Measurements from ENCODE around the gene CFAP77. TPM values are rescaled to one million over a fixed set of nuclear protein-coding genes. Genes with fewer than 3 reads are reported as not detected.

CFAP77 gene
- total and polyA plus RNA-seq, 9 of the 15 experiments (the other 6 are each of a cell fraction or from before 2014, with no cell fraction given) = not detected

GRCh38 chr9:132506977-132507669 lies 97.1 kb downstream of the CFAP77 start (continued):
- TF ChIP-seq, protein P1, sequence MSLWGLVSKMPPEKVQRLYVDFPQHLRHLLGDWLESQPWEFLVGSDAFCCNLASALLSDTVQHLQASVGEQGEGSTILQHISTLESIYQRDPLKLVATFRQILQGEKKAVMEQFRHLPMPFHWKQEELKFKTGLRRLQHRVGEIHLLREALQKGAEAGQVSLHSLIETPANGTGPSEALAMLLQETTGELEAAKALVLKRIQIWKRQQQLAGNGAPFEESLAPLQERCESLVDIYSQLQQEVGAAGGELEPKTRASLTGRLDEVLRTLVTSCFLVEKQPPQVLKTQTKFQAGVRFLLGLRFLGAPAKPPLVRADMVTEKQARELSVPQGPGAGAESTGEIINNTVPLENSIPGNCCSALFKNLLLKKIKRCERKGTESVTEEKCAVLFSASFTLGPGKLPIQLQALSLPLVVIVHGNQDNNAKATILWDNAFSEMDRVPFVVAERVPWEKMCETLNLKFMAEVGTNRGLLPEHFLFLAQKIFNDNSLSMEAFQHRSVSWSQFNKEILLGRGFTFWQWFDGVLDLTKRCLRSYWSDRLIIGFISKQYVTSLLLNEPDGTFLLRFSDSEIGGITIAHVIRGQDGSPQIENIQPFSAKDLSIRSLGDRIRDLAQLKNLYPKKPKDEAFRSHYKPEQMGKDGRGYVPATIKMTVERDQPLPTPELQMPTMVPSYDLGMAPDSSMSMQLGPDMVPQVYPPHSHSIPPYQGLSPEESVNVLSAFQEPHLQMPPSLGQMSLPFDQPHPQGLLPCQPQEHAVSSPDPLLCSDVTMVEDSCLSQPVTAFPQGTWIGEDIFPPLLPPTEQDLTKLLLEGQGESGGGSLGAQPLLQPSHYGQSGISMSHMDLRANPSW (CRISPR knock-in tag; IDR thresholded peaks at IDR 0.05) = no peak

DNA sequence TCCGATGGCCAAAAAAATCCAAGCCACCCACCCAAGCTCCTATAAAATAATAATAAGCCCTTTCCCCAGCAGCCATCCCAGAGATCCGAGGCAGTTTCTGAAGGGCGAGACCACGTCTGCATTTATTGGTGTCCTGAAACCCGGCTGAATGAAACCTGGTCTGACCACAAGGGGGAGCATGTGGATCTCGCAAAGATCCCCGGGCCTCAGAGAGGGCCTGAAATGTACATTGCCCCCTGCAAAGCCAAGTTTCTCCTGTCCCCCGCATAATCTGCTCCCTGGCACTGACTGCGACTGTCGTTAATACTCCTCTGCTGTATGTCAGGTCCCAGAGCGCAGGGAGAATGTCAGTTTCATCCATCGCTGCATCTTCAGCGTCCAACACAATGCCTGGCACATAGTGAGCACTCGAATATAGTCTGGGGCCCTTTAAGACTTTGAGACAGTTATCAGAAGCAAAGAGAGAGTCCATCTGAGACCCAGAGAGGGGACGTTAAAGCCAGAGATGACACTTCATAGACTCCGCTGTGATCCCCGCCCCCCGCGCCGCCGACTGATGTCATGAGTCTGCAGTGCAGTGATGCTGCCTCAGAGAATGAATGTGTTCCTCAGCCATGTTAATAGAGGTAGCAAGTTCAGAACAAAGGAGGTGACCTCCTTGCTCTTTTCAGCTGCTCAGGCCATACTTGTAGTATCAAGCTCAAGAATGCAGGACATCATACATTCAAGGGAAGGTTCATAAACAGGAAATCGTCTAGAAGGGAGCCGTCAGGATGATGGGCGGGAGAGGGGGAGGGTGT lies 97.9 kb downstream of the CFAP77 start:
- H3K27ac ChIP-seq (ENCODE audit: extremely low read depth, low read depth, low read length) = no peak overlapping the region
- no peaks in the 10 kb centered on the region for H3K9me1 ChIP-seq (ENCODE audit: control insufficient read depth, insufficient read depth, low read length)
- H3K4me3 ChIP-seq = no peak overlapping the region
- CTCF ChIA-PET (ENCODE audit: low intra/inter-chr PET ratio) = interaction anchor here (0.6 to 3.4 kb wide), 3 partner anchors 67 to 293 kb away, joined by 3 to 30 read pairs (median 6); no protein-coding TSS in a partner anchor
- in situ Hi-C loops (cut with MboI) = loop anchor here (5.0 to 10.0 kb wide), 2 partner anchors 304 to 457 kb away; no protein-coding TSS in a partner anchor
- H4K20me1 ChIP-seq (replicated peaks; ENCODE audit: control insufficient read depth, insufficient read depth, low read length) = 0 out of 2 replicates have a peak, but pooled peaks cover 13% of the 10 kb centered on the region
- intact Hi-C loops (cut with micrococcal nuclease) = loop anchor here (1.0 to 10.0 kb wide), 4 partner anchors 67 to 467 kb away; partner anchors contain the start of gene GFI1B
- H2AFZ ChIP-seq (ENCODE audit: low read depth, low read length) = no peak overlapping the region
- H3K36me3 ChIP-seq (ENCODE audit: control insufficient read depth, insufficient read depth, low read length) = no peaks in the 10 kb centered on the region
- H3K9me3 ChIP-seq (replicated peaks; ENCODE audit: control insufficient read depth, insufficient read depth, low read depth, low read length) = no peaks in the 10 kb centered on the region
- POLR2A ChIA-PET = interaction anchor here (0.7 to 1.0 kb wide), 2 partner anchors 57 to 266 kb away, joined by 3 to 4 read pairs; no protein-coding TSS in a partner anchor
- peak; percentile 79 to 87 (median 82) for DNase-seq (ENCODE audit: extremely low read depth in 1 of 4, low spot score in 3 of 4)
- peaks cover 60 to 89% of the 10 kb centered on the region in 2 experiments for H3K27me3 ChIP-seq (ENCODE audit: control insufficient read depth in 2 of 2, insufficient read depth in 2 of 2, low read length in 2 of 2)
- BruUV-seq (replicated peaks) = no TSS peak
- no peaks in the 10 kb centered on the region for H3K79me2 ChIP-seq (ENCODE audit: control insufficient read depth, insufficient read depth, low read length)
- no peak overlapping the region for H3K9ac ChIP-seq (ENCODE audit: insufficient read depth in 1 of 2, low read depth in 2 of 2, low read length in 2 of 2)
- peak; percentile 93 for ATAC-seq
- WGBS (ENCODE audit: insufficient coverage, low coverage, missing lambda C conversion rate) = 9% methylated on average over 24 of the region's 24 CpGs
- FAIRE-seq = peak; percentile 96
- peaks cover 0 to 6% of the 10 kb centered on the region in 2 experiments; a peak in 1 of 5 replicates for H3K4me1 ChIP-seq (replicated peaks in 1 of 2; ENCODE audit: control insufficient read depth in 2 of 2, insufficient read depth in 2 of 2, low read length in 2 of 2)
- no peak overlapping the region for H3K4me2 ChIP-seq (ENCODE audit: insufficient read depth, low read length)
- TF ChIP-seq, protein P2, sequence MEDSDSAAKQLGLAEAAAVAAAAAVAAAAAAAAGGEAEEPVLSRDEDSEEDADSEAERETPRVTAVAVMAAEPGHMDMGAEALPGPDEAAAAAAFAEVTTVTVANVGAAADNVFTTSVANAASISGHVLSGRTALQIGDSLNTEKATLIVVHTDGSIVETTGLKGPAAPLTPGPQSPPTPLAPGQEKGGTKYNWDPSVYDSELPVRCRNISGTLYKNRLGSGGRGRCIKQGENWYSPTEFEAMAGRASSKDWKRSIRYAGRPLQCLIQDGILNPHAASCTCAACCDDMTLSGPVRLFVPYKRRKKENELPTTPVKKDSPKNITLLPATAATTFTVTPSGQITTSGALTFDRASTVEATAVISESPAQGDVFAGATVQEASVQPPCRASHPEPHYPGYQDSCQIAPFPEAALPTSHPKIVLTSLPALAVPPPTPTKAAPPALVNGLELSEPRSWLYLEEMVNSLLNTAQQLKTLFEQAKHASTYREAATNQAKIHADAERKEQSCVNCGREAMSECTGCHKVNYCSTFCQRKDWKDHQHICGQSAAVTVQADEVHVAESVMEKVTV (CRISPR knock-in tag; IDR thresholded peaks at IDR 0.05) = peak; percentile 57; the same call in 1 of the 2 replicates
- no peak for TF ChIP-seq HES1 (IDR thresholded peaks at IDR 0.05; ENCODE audit: low read depth)
- no peak for TF ChIP-seq KDM4B (IDR thresholded peaks at IDR 0.05; ENCODE audit: borderline replicate concordance in 2 of 2, low read depth in 1 of 2)
- no peak for TF ChIP-seq GTF2F1 (IDR thresholded peaks at IDR 0.05; ENCODE audit: low read depth, low read length)
- no peak for TF ChIP-seq SIRT6 (IDR thresholded peaks at IDR 0.05; ENCODE audit: low read depth, low read length)
- no peak for TF ChIP-seq RFX5 (IDR thresholded peaks at IDR 0.05; ENCODE audit: low read depth, low read length)
- TF ChIP-seq, protein P3, sequence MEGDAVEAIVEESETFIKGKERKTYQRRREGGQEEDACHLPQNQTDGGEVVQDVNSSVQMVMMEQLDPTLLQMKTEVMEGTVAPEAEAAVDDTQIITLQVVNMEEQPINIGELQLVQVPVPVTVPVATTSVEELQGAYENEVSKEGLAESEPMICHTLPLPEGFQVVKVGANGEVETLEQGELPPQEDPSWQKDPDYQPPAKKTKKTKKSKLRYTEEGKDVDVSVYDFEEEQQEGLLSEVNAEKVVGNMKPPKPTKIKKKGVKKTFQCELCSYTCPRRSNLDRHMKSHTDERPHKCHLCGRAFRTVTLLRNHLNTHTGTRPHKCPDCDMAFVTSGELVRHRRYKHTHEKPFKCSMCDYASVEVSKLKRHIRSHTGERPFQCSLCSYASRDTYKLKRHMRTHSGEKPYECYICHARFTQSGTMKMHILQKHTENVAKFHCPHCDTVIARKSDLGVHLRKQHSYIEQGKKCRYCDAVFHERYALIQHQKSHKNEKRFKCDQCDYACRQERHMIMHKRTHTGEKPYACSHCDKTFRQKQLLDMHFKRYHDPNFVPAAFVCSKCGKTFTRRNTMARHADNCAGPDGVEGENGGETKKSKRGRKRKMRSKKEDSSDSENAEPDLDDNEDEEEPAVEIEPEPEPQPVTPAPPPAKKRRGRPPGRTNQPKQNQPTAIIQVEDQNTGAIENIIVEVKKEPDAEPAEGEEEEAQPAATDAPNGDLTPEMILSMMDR (IDR thresholded peaks at IDR 0.05 in 2 of 3, conservative IDR thresholded peaks at IDR 0.05 in 1 of 3; ENCODE audit: insufficient read depth in 2 of 3, low read depth in 1 of 3, low read length in 3 of 3) = peak; percentile 81 to 88 (median 88)

All from K562 (cell line).